ENCODE results near the gene PXYLP1.

The PXYLP1 gene

GRCh38 chr3:141271279-141272030 lies 39.8 kb downstream of the PXYLP1 start:
- TF ChIP-seq BHLHE40 (IDR thresholded peaks at IDR 0.05; ENCODE audit: borderline replicate concordance) (no peak), TARDBP (IDR thresholded peaks at IDR 0.05) (no peak), ZNF384 (IDR thresholded peaks at IDR 0.05) (no peak), CTBP1 (IDR thresholded peaks at IDR 0.05; ENCODE audit: borderline replicate concordance) (no peak), FOXM1 (IDR thresholded peaks at IDR 0.05; ENCODE audit: borderline replicate concordance) (no peak)
- no peak for DNase-seq (ENCODE audit: extremely low spot score)
- CTCF ChIA-PET, result interaction anchor here (0.6 kb wide), 1 partner anchor 90 kb away, joined by 3 read pairs; no protein-coding TSS in a partner anchor
- POLR2A ChIA-PET, result no interaction called here

- CTCF ChIA-PET, result no interaction called here
- TF ChIP-seq PKNOX1 (IDR thresholded peaks at IDR 0.05) (no peak), LEF1 (IDR thresholded peaks at IDR 0.05; ENCODE audit: borderline replicate concordance) (no peak), ARNT (IDR thresholded peaks at IDR 0.05) (no peak), FOXM1 (IDR thresholded peaks at IDR 0.05; ENCODE audit: borderline replicate concordance) (no peak), ELF4 (IDR thresholded peaks at IDR 0.05) (no peak), SP1 (IDR thresholded peaks at IDR 0.05) (no peak), FOXK2 (IDR thresholded peaks at IDR 0.05) (no peak), NFRKB (IDR thresholded peaks at IDR 0.05) (no peak), TARDBP (IDR thresholded peaks at IDR 0.05) (no peak)
- POLR2A ChIA-PET, result no interaction called here
- DNase-seq (ENCODE audit: extremely low spot score), result no peak
These were observed 41.5 kb downstream of the PXYLP1 start for GRCh38 chr3:141272906-141273662.

- POLR2A ChIA-PET, result interaction anchor here (0.6 kb wide), 1 partner anchor 181 kb away, joined by 3 read pairs; no protein-coding TSS in a partner anchor
- no peak for DNase-seq (ENCODE audit: extremely low spot score)
- TF ChIP-seq LEF1 (IDR thresholded peaks at IDR 0.05; ENCODE audit: borderline replicate concordance) (no peak), BHLHE40 (IDR thresholded peaks at IDR 0.05; ENCODE audit: borderline replicate concordance) (no peak), FOXM1 (IDR thresholded peaks at IDR 0.05; ENCODE audit: borderline replicate concordance) (no peak), SUZ12 (IDR thresholded peaks at IDR 0.05) (no peak), TARDBP (IDR thresholded peaks at IDR 0.05) (no peak), PKNOX1 (IDR thresholded peaks at IDR 0.05) (no peak), NFRKB (IDR thresholded peaks at IDR 0.05) (no peak), ELF4 (IDR thresholded peaks at IDR 0.05) (no peak), L3MBTL2 (conservative IDR thresholded peaks at IDR 0.05) (no peak), HDGF (IDR thresholded peaks at IDR 0.05; ENCODE audit: borderline replicate concordance) (no peak), CTBP1 (IDR thresholded peaks at IDR 0.05; ENCODE audit: borderline replicate concordance) (no peak), ZNF384 (IDR thresholded peaks at IDR 0.05) (no peak), FOXA1 (IDR thresholded peaks at IDR 0.05) (no peak), ARNT (IDR thresholded peaks at IDR 0.05) (no peak), FOXK2 (IDR thresholded peaks at IDR 0.05) (no peak), SP1 (IDR thresholded peaks at IDR 0.05) (no peak)
- CTCF ChIA-PET, result no interaction called here
These were observed 42.2 kb downstream of the PXYLP1 start for GRCh38 chr3:141273700-141274410.

GRCh38 chr3:141274411-141275031 lies 42.9 kb downstream of the PXYLP1 start:
- ChIA-PET CTCF (no interaction called here), POLR2A (no interaction called here)
- TF ChIP-seq NFRKB (IDR thresholded peaks at IDR 0.05) (no peak), ARNT (IDR thresholded peaks at IDR 0.05) (no peak), FOXA1 (IDR thresholded peaks at IDR 0.05) (no peak), FOXK2 (IDR thresholded peaks at IDR 0.05) (no peak), ELF4 (IDR thresholded peaks at IDR 0.05) (no peak), FOXM1 (IDR thresholded peaks at IDR 0.05; ENCODE audit: borderline replicate concordance) (no peak), PKNOX1 (IDR thresholded peaks at IDR 0.05) (no peak), SP1 (IDR thresholded peaks at IDR 0.05) (no peak), BHLHE40 (IDR thresholded peaks at IDR 0.05; ENCODE audit: borderline replicate concordance) (no peak)
- no peak for DNase-seq (ENCODE audit: extremely low spot score)

DNA sequence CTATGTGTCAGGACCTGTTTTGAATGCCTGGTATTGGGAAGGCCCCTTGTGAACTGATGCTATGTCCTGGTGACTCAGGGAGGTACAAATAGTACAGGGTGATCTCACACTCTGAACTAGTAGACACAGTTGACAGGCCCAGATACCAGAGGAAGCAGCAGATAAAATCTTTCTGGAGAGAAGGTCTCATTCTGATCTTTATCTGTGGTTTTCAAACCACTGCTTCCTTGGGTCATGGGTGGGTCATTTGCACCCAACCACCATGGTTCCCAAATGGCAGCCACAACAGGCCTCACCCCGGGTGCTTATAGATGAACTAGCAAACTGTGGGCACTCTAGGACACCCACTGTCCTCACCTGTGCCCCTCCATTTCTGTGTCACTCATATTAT lies 43.4 kb downstream of the PXYLP1 start:
- DNase-seq (ENCODE audit: extremely low spot score), result no peak
- ChIA-PET CTCF (no interaction called here), POLR2A (no interaction called here)
- TF ChIP-seq LEF1 (IDR thresholded peaks at IDR 0.05; ENCODE audit: borderline replicate concordance) (no peak), ZNF384 (IDR thresholded peaks at IDR 0.05) (no peak), SUZ12 (IDR thresholded peaks at IDR 0.05) (no peak), FOXA1 (IDR thresholded peaks at IDR 0.05) (no peak), ARNT (IDR thresholded peaks at IDR 0.05) (no peak), L3MBTL2 (conservative IDR thresholded peaks at IDR 0.05) (no peak), PKNOX1 (IDR thresholded peaks at IDR 0.05) (no peak), TARDBP (IDR thresholded peaks at IDR 0.05) (no peak), NFRKB (IDR thresholded peaks at IDR 0.05) (no peak), ELF4 (IDR thresholded peaks at IDR 0.05) (no peak), HDGF (IDR thresholded peaks at IDR 0.05; ENCODE audit: borderline replicate concordance) (no peak), FOXM1 (IDR thresholded peaks at IDR 0.05; ENCODE audit: borderline replicate concordance) (no peak), BHLHE40 (IDR thresholded peaks at IDR 0.05; ENCODE audit: borderline replicate concordance) (no peak), CTBP1 (IDR thresholded peaks at IDR 0.05; ENCODE audit: borderline replicate concordance) (no peak), FOXK2 (IDR thresholded peaks at IDR 0.05) (no peak), SP1 (IDR thresholded peaks at IDR 0.05) (no peak)

Measured in HEK293T (cell line).